NCI-H1048 (cell line): Measurements from ENCODE around the gene ANAPC13.
A peak's percentile ranks its signal among the peaks of the same experiment; 100 is the strongest.

ENCODE experiments used
- DNase-seq: peaks from one replicate; lab custom pipeline; 2025; lab: John Stamatoyannopoulos, UW

The ANAPC13 gene

DNA sequence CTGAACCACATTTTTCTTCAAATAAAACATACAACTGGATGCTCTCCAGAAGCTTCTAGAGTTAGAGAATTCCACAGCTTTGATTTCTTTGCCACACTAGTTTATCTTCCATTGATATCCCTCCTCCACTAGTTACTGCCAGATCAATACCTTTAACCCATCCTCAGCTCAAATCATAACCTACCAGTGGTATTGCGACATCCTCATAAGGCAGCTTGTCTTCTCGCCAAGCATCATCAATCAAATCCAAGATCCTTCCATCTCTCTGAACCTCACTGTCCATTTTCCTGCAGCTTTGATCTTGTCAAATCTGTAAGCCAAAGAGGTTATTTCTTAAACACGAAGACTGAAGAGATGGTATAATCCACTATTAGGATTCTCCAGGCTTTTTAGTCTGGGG lies 3.2 kb downstream of the ANAPC13 start:
- no peak for DNase-seq

DNA sequence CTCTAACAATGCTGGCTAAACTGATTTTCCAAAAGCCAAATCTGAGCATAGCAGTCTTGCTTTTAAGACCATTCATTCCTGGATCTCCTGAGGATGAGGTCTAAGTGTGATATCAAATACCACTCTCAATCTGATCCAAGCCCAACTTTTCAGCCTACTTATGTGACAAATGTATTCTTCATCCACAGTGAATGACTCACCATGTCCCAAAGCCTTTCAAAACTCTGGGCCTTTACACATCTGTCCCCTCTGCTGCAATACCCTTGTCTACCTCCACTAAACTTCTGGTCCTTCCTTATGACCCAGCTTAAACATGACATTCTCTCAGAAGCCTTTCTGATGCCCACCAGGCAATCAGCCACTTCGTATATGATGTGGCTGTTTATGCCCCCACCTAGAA lies 4.6 kb downstream of the ANAPC13 start:
- no peak for DNase-seq

DNA sequence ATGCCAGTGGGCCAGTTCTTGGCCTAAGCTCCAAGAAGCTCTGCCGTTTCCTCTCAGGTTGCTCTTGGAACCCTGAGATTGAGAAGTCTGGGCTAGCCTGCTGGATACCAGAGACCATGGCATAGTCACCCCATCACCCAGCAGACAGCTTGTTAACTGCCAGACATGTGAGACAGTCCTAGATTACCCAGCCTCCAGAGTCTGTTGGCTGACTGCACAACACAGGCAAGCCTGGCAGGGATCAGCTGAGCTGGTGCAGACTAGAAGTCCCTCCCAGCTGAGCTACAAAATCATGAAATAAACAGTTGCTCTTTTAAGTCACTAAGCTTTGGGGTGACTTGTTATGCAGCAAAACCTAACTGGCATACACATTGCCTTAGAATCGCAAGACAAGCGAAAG lies 5.2 kb downstream of the ANAPC13 start:
- DNase-seq: no peak

DNA sequence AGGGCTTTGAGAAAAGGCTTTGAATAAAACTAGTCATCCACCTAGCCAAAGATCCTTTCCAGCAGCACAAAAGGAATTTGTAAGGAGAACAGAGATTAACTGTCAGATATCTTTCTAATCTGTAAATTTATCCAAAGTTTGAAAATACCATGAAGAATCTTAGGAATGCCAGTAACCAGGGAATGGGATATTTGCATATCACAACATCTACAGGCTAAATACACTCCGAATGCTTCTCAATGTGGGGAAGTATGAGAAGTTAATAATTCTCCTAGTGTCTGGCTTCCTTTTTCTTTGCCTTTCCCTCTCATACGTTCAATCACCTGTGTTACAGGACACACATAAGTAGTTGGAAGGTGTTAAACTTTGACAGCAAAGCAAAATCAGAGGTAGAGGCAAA lies 7.8 kb downstream of the ANAPC13 start:
- DNase-seq: no peak

DNA sequence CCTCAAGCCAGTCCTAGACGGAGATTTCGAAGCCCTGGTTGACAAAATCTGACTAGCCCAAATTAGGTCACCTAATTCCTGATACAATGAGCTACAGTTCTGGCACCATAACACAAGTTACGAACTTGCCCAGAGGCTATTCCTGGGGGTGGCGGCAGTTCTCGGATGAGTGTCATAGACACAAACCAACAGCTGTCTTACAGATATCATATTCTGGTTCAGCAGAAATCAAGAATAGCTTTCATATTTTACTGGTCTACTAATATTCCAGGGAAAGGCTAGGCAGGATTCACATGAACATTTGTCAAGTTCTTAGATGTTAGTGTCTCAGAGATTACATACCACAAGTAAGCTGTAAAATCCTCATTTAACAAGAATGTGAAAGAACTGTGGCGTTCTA lies 8.8 kb downstream of the ANAPC13 start:
- no peak for DNase-seq

DNA sequence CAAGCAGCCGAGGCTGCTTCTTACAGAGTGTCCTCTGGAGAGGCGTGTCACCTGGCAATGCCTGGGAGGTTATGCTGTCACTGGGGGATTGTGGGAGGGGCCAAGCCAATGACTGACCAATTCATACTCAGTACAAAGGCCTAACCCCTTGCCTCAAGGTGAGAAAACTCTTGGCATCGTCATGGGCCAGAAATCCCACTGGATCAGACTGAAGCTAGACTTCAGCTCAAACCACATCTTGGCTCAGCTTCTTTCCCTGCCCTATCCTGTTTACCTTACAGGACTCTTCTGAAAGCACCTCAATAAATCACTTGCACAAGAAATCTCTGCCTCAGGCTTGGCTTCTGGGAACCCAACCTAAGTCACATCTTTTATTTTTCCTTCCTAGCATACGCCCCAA lies 9.5 kb downstream of the ANAPC13 start:
- DNase-seq: no peak

DNA sequence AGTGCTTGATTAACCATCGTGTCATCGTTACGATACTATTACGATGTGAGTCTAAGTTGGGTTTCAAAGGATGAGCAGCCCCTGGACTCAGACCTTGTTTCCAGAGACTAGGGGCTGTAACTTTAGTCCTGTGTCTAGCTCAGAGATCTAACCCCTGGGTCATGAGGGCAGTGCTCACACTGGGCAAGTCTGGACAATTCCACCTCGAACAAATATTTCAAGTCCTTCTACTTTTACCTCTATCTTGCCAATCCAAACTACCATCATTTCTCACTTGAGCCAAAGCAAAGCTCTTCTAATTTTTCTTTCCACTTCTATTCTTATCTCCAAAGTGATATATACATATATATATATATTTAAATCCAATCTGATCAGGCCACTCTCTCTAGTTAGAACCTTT lies 10.8 kb downstream of the ANAPC13 start:
- DNase-seq: no peak

DNA sequence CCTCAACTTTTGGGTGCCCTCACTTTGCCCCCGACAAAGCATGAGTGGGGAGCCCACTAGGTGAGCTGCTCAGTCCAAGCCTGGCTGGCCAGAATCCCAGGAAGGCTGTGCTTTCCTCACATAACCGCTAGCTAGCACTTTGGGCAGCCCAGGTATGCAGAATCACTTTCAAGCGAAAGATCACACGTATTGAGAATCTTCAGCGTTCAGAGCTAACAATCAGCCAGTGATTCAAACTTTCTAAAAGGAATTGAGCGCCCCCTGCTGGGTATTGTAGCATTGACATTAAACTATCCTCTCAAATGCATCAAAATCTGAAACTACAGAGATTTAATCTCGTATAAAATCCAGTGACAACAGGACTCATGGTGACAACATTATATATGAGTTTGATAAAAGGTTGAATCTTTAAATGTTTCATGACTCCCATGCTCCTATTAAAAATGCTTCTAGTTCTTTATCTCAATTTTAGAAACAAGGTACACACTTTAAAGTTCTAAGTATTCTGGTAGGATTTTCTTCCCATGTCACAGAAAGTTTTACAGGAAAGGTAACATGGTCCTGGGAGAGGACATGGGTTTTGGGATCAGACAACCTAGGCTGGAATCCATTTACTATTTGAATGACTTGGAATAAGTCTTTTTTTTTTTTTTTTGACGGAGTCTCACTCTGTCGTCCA lies 11.8 kb downstream of the ANAPC13 start:
- DNase-seq: peak; percentile 62

DNA sequence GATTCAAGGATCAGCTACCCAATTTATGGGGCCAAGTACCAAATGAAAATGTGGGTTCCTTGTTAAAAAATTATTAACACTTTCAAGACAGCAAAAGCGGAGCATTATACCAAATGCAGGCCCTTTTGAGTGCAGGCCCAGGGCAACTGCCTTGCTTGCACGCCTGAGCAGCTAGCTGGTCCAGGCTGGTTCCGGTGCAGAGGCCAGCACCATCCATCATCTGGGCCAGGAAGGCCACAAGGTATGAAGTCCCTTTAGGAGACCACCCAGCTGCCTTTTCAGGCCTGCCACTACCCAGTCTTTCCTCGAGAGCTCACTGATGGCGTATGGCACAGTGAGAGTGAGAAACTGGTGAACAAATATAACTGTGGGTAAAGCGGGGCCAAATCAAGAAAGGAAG lies 13.0 kb downstream of the ANAPC13 start:
- no peak for DNase-seq

DNA sequence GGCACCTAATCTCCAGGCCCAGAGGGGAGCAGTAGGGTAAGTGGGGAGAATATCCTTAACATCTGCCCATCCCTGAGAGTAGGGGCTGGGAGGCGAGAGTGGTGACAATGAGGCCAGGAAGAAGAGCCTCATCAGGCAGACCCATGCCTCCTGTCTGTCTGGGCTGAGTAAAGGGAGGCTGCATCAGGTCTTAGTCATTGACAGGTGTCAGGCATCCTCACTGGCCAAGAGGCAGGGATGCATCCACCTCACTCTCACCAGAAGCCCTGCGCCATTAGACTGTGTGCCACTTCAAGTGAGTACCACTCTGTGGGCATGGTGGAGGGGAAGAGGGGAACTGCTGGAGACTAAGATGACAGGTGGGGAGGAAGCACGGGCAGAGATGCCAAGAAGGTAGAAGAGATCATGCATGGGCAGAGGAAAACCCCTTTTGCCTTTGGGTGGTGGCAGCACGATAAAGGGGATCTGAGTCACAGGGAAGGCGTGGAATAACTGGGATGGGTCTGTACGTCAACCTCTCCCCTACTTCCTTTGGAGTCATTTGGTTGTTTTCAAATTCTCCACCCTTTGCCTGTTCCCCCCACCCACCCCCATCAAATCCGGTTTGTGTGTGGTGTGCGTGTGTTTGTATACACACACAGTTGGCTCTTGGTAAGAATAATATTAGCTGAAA lies 14.1 kb downstream of the ANAPC13 start:
- DNase-seq: no peak

DNA sequence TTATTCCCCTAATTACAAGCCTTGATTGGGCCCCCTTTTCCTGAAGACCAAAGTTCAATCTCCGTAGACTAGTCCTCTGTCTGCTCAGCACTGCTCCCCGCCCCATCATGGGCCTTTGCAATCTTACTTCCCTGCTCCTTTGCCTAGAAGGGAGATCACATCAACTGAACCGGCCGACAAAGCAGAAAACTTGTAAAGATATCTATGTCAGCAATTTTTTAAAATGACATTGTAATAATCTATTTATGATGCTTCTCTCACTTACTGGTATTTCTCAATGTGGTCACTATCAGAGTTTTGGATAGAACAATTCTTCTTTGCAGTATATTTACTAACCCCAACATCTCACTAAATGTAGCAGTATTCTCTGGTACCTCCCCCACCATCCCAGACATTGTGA lies 17.3 kb downstream of the ANAPC13 start:
- DNase-seq: no peak

DNA sequence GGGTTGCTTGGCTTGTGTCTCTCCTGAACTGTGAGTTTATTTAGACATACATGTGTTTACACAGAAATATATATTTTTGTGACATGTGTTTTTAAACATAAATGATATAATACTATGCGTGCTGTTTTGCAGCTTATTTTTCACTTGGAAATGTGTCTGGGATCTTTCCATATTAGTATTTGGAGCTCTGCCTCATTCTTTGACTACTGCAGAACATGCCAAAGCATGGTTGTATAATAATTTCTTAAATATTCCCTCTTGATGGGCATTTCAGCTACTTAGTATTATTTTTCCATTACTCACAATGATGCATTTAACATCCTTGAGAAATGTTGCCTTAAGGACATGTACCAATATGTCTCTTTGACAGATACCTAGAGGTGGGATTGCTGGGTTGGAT lies 19.5 kb downstream of the ANAPC13 start:
- DNase-seq: no peak

DNA sequence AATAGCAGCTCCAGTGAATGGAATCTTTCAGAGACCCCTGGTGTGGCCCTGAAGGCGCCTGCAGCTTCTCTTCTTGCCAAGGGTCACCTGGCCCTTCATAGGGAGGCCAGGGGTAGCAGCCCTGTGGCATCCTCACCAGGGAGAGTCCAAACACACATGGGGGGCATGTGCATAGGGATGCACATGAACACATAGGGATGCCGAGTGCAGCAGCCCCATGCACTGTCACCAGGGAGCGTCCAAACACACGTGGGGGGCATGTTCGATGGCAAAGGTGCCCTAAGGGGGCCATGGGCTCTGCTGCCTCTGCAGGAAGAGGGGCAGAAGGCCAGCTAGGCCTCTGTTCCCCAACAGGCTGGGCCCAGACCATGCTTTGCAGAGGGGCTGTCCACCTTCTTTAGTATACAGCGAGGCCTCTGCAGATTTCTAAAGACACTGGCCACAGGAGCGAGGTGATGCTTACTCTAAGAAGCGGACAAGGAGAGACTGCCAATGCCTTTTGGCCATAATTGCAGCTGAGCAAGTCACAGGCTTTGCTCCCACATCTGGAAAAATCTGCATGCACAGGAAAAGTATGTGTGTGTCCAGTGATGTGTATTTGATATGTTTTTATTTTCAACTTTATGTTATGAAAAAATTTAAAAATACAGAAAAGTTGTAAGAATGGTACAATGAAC lies 21.0 kb downstream of the ANAPC13 start:
- DNase-seq: no peak

DNA sequence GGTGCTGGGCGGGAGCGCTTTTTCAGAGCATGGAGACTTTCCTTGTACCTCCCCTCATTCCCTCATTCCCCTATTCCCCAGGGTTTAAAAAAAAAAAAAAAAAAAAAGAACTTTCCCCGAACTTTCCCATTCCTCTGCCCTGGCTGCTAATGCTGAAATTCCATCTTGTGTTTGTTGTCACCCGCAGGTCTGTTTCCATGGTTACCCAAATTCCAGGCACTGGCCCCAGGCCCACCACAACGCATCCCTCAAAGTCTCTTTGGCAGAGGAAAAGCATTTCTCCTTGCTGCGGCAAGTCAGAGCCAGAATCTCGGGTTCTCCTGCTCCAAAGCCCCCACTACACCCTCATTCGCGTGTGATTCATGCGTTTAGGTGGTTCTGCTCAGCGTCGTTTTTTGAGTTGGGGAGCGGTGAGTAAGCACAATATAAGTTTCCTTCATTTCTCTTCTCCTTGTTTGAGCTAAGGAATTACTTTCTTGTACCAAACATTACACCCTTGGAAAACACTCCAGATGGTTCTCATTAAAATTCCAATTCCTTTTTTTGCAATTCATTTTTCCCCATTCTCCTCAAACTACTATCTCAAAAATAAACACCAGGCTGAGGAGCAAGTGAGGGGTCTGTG lies 21.6 kb downstream of the ANAPC13 start:
- no peak for DNase-seq

DNA sequence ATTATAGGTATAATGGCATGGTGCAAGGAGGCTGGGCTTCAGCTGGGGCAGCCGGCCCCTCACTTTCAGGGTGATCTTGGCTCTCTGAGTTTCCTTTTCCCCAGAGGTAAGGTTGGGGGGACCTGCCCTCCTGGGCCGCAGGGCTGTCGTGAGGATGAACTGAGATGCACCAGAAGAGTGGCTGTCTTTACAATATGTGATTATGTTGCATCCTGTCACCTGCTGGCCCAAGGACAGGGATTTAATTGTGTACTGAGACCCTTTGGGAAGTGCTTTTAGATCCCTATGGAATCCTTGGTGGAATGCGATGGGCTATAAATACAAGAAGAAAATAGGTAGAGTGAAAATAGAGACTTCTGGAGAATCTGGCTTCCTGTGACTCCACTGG lies 22.1 kb downstream of the ANAPC13 start:
- no peak for DNase-seq

DNA sequence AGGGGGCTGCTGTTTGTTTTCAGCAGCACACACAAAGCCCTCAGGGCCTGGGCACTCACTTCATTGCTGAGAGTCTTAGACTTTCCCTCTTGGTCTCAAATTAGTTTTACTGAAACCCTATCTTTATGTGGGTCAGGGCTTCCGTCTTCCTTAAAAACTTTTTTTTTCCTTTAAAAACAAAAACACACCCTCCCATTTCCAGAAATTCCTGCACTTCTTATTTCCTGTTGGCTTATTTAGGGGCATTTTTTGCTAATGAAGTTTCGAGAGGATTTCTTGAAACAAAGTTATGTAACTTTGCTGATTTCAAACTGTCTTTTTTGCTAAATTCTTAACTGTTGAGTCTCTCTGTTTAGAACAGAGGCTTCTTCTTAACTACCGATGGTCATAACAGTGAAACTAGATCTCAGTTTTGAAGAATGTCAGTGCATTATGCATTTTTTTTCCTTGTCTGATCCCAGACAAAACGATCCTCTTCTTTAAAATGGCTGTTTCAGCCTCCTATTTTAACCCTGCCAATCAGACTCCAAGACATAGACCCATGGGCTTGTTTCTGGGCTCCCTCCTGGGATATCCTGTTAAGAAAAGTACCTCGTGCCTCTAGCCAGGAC lies 23.3 kb downstream of the ANAPC13 start:
- no peak for DNase-seq

DNA sequence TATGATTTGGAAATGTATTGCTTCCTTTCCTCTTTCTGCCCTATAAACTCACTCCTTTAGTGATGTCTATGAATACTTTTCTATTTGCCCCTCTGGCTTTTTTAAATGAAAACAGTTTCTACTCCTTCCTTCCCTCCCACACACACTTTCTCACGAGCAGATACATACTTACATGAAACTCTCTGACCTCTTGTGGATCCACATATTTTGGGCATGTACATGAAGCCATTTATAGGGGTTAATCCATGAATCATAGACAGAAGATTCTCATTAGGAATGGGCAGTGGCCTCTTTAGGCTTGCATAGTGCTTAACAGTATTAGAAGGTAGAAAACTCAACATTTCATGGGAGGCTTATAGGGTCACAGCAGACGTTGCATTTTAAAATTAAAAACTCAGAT lies 24.8 kb downstream of the ANAPC13 start:
- no peak for DNase-seq

DNA sequence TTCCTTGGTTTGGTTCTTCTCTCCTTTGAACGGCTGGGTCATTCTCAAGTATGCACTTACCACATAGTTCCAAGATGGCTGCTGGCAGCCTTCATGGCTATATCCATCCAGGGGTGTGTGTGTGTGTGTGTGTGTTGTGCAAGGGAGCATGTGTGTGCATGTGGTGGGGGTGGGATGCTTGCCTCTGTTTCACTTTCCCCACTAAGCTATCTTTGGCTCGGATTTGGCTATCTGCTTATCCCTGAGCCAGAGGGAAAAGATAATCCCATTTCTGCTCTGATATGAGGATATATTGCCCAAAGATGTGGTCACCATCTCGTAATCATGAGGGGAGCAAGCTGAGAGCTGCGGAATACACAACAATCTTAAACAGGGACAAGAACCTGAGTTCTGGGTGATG lies 26.2 kb downstream of the ANAPC13 start:
- no peak for DNase-seq

DNA sequence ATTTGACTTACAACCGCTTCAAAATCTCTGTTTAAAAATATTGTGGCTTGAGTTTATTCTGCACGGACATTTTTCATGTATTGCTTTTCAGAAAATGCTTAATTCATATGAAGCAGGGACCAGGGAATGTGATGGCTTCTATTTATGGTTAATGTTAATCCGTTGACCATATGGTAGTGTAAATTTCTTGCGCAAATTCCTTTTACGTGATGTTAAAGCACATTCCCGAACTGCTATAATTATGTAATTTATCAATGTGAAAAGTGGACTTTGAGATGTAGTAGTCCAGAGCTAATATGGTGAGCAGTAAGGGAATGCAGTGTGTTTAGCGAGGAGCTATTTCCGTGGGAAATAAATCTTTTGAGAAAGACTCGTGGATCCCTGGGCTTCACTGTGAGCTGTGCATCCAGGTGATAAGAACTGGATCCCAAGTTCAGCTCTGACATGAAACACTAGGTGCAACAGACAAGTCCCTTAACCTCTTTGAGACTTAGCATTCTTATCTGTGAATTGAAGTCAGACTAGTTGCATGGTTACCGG lies 27.3 kb downstream of the ANAPC13 start:
- DNase-seq: no peak

DNA sequence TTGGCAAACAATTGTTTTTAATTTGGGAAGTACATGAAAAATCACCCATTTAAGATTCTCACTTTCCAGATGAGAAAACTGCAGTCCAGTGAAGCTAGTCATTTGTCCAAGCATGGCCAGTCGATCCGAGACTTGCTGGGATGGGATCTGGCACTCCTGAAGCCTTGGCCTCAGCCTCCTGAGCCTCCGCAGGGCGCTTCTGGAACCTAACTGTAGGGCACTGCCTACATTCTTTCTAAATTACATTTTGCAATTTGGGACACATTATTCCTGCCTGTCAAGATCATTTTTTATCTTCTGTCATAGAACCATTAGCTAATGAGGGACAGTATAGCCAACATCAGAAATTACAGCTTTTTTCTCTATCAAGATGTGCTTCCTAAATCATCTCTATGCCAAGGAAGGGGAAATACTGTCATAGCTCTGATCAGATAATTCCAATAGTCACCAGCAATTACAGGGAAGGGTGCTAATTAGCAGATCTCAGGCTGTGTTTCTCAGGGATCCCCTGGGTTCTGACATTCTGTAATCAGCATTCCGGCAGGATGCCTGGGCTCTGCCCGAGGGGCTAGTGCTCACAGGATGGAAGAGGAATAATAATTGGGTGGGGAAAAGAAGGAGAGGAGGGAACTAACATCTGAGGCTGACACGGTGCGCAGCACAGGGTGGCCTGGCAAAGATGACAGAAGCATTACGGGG lies 28.3 kb downstream of the ANAPC13 start:
- no peak for DNase-seq

DNA sequence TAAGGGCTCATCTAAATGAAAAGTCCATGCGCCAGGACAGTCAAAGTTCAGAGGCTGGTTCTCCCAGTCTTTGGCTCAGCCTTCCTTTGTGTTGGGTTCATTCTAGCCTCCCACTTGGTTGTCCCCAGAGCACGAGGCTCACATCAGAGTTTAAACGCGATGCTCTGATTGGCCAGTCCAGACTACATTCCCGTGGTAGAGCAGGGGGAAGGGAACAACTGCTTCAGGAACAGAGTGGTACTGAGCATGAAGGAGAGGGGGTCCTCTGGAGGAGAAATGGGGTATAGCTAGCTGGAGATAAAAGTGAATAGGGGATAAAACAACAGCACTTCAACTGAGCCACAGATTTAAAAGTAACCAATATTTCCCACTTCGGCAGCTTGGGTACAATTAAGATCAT lies 32.2 kb downstream of the ANAPC13 start:
- DNase-seq: no peak

DNA sequence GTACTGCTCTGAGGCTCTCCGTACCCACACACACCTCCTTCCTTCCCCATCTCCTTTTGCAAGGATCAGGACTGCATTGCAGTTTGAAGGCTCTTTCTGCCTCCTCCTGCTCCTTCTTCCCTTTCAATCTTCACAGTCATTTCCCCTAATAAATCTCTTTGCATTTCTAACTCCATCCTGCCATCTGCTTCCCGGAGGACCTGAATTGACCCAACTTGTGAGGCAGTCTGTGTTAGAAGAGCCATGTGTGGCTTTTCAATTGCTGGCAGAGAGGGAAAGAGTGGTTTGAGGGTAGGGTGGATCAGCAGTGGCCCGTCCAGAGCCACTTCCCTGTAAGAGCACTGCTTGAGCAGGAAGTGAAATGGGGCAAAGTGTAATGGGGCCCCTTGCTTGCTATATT lies 35.8 kb downstream of the ANAPC13 start:
- no peak for DNase-seq
